Dedifferentiated amniotic fluid mesenchymal stem cell (primary cell): ENCODE data around the gene RNF212.
A peak's percentile ranks its signal among the peaks of the same experiment; 100 is the strongest.

Experiments used
- DNase-seq: peaks from one replicate; pipeline ENCODE4 v3.0.0-alpha.2; 2016; ENCODE audit errors: extremely low spot score

Gene RNF212

GRCh38 chr4:1048773-1049590, 64.4 kb downstream of the RNF212 start:
- DNase-seq, result no peak

GRCh38 chr4:1047976-1048772, 65.2 kb downstream of the RNF212 start:
- DNase-seq, result no peak

GRCh38 chr4:1047106-1047975, 66.0 kb downstream of the RNF212 start:
- DNase-seq, result no peak

GRCh38 chr4:1046581-1047011, 66.8 kb downstream of the RNF212 start:
- peak; percentile 43 for DNase-seq

GRCh38 chr4:1045595-1046201, 67.7 kb downstream of the RNF212 start:
- DNase-seq, result no peak

GRCh38 chr4:1045193-1045594, 68.2 kb downstream of the RNF212 start:
- DNase-seq, result no peak

- DNase-seq, result no peak
Observed at GRCh38 chr4:1044469-1045192, 68.7 kb downstream of the RNF212 start.

GRCh38 chr4:1043651-1044468, 69.5 kb downstream of the RNF212 start:
- DNase-seq, result peak; percentile 97

GRCh38 chr4:1043162-1043561, 70.2 kb downstream of the RNF212 start:
- DNase-seq, result no peak

- no peak for DNase-seq
Observed at GRCh38 chr4:1042352-1043055, 70.9 kb downstream of the RNF212 start.

- DNase-seq, result no peak
Observed at GRCh38 chr4:1041936-1042330, 71.4 kb downstream of the RNF212 start.

GRCh38 chr4:1041147-1041935, 72.0 kb downstream of the RNF212 start:
- DNase-seq, result no peak

GRCh38 chr4:1040344-1041146, 72.8 kb downstream of the RNF212 start:
- DNase-seq, result no peak

- DNase-seq, result peak; percentile 45
Observed at GRCh38 chr4:1039493-1040343, 73.6 kb downstream of the RNF212 start.

GRCh38 chr4:1038948-1039492, 74.3 kb downstream of the RNF212 start:
- DNase-seq, result no peak
